ENCODE data around the gene MUC5AC.
"Not testable (repeated sequence)": the region's sequence is repeated elsewhere in the genome, so short reads cannot be mapped to it uniquely, and the experiment has no call there.

MUC5AC gene

GRCh38 chr11:1162491-1163311, 4.9 kb downstream of the MUC5AC start:
- DNase-seq (ENCODE audit: low read depth), result no peak

- DNase-seq (ENCODE audit: low read depth), result no peak
Measured at GRCh38 chr11:1163321-1163910, 5.7 kb downstream of the MUC5AC start.

GRCh38 chr11:1163911-1164735, 6.4 kb downstream of the MUC5AC start:
- DNase-seq (ENCODE audit: low read depth), result no peak

- not testable (repeated sequence) for DNase-seq (ENCODE audit: low read depth)
Measured at GRCh38 chr11:1164779-1165255, 7.1 kb downstream of the MUC5AC start.

GRCh38 chr11:1165256-1166041, 7.7 kb downstream of the MUC5AC start:
- no peak for DNase-seq (ENCODE audit: low read depth)

GRCh38 chr11:1167256-1167655, 9.5 kb downstream of the MUC5AC start:
- DNase-seq (ENCODE audit: low read depth), result no peak

- no peak for DNase-seq (ENCODE audit: low read depth)
Measured at GRCh38 chr11:1167751-1168231, 10.0 kb downstream of the MUC5AC start.

GRCh38 chr11:1168256-1168655, 10.5 kb downstream of the MUC5AC start:
- DNase-seq (ENCODE audit: low read depth), result no peak

GRCh38 chr11:1168721-1169161, 11.0 kb downstream of the MUC5AC start:
- DNase-seq (ENCODE audit: low read depth), result no peak

- DNase-seq (ENCODE audit: low read depth), result no peak
Measured at GRCh38 chr11:1171223-1171984, 13.7 kb downstream of the MUC5AC start.

GRCh38 chr11:1171985-1172728, 14.4 kb downstream of the MUC5AC start:
- DNase-seq (ENCODE audit: low read depth), result no peak

GRCh38 chr11:1172729-1173117, 15.0 kb downstream of the MUC5AC start:
- no peak for DNase-seq (ENCODE audit: low read depth)

GRCh38 chr11:1173396-1173795, 15.6 kb downstream of the MUC5AC start:
- not testable (repeated sequence) for DNase-seq (ENCODE audit: low read depth)

- DNase-seq (ENCODE audit: low read depth), result no peak
Measured at GRCh38 chr11:1174441-1175370, 17.0 kb downstream of the MUC5AC start.

GRCh38 chr11:1175461-1176223, 17.9 kb downstream of the MUC5AC start:
- no peak for DNase-seq (ENCODE audit: low read depth)

GRCh38 chr11:1176224-1177019, 18.7 kb downstream of the MUC5AC start:
- DNase-seq (ENCODE audit: low read depth), result no peak

- DNase-seq (ENCODE audit: low read depth), result no peak
Measured at GRCh38 chr11:1177020-1177770, 19.4 kb downstream of the MUC5AC start.

Measured in GM04503 (cell line).